HEK293 (cell line): ENCODE data around the gene JOSD1.

Experiments used
- CTCF ChIA-PET: fragments of 350-600 bp; formaldehyde crosslinking; extraction: SDS; loops from one replicate; lab custom pipeline; 2021; ENCODE audit warnings: antibody characterized with exemption; lab: Yijun Ruan, JAX
- POLR2A ChIA-PET: fragments of 300-600 bp; formaldehyde crosslinking; extraction: SDS; loops from one replicate; lab custom pipeline; 2020; ENCODE audit warnings: antibody characterized with exemption, inconsistent platforms; lab: Yijun Ruan, JAX
- H3K27ac ChIP-seq: fragments of 200-500 bp; sonication (Bioruptor generic); 2 replicates; pipeline ENCODE4 v1.5.1; 2014; ENCODE audit warnings: low read depth, low read length, control low read depth, inconsistent platforms; ENCODE audit errors: extremely low read depth
- H3K36me3 ChIP-seq, 2 experiments: fragments of 200-500 bp in 1 of 2; sonication (Bioruptor generic) in 1 of 2; 1 replicate in 1 of 2; 2 replicates in 1 of 2; pipeline ENCODE4 v1.5.1; 2014 to 2017; ENCODE audit warnings: inconsistent platforms in 2 of 2, low read length in 2 of 2; ENCODE audit not compliant: control insufficient read depth in 2 of 2, insufficient read depth in 1 of 2
- H3K4me1 ChIP-seq: fragments of 200-500 bp; sonication (Bioruptor generic); 2 replicates; pipeline ENCODE4 v1.5.1; 2014; ENCODE audit warnings: mild to moderate bottlenecking, low read length, inconsistent platforms; ENCODE audit not compliant: control insufficient read depth, insufficient read depth
- H3K4me3 ChIP-seq: 2 replicates; pipeline ENCODE4 v1.5.1; 2011; ENCODE audit warnings: low read depth, mild to moderate bottlenecking, control low read depth, low read length, moderate library complexity
- H3K9me3 ChIP-seq: fragments of 200-500 bp; sonication (Bioruptor generic); 2 replicates; pipeline ENCODE4 v1.5.1; 2014; ENCODE audit warnings: low read depth, low read length, inconsistent platforms; ENCODE audit not compliant: control insufficient read depth, insufficient read depth
- EGR2 ChIP-seq: fragments of 450-650 bp; formaldehyde crosslinking; IDR thresholded peaks from 2 replicates; pipeline ENCODE4 v1.5.1; 2016; ENCODE audit warnings: low read depth, missing biosample characterization, missing genetic modification characterization
- GLI4 ChIP-seq: fragments of 450-650 bp; formaldehyde crosslinking; IDR thresholded peaks from 2 replicates; pipeline ENCODE4 v1.5.1; 2016; ENCODE audit warnings: missing biosample characterization, missing genetic modification characterization
- GLIS1 ChIP-seq: fragments of 450-650 bp; formaldehyde crosslinking; IDR thresholded peaks from 2 replicates; pipeline ENCODE4 v1.5.1; 2016; ENCODE audit warnings: missing biosample characterization, missing genetic modification characterization
- HOXC10 ChIP-seq: sonication (generic); formaldehyde crosslinking; IDR thresholded peaks from 2 replicates; pipeline ENCODE4 v1.8.1; 2023; ENCODE audit warnings: mild to moderate bottlenecking, missing genetic modification reagents
- KLF16 ChIP-seq: fragments of 450-650 bp; formaldehyde crosslinking; IDR thresholded peaks from 2 replicates; pipeline ENCODE4 v1.5.1; 2017; ENCODE audit warnings: missing biosample characterization, missing genetic modification characterization
- KLF9 ChIP-seq: fragments of 450-650 bp; formaldehyde crosslinking; IDR thresholded peaks from 2 replicates; pipeline ENCODE4 v1.5.1; 2016; ENCODE audit warnings: missing biosample characterization, missing genetic modification characterization, low read depth
- RBAK ChIP-seq: fragments of 450-650 bp; formaldehyde crosslinking; IDR thresholded peaks from 2 replicates; pipeline ENCODE4 v1.5.1; 2016; ENCODE audit warnings: missing biosample characterization, missing genetic modification characterization
- SALL2 ChIP-seq: fragments of 450-650 bp; formaldehyde crosslinking; IDR thresholded peaks from 2 replicates; pipeline ENCODE4 v1.5.0; 2017; ENCODE audit warnings: missing biosample characterization, mild to moderate bottlenecking, missing genetic modification characterization, borderline replicate concordance
- SP7 ChIP-seq: fragments of 450-650 bp; formaldehyde crosslinking; IDR thresholded peaks from 2 replicates; pipeline ENCODE4 v1.5.1; 2016; ENCODE audit warnings: missing biosample characterization, missing genetic modification characterization
- WT1 ChIP-seq: fragments of 450-650 bp; formaldehyde crosslinking; IDR thresholded peaks from 2 replicates; pipeline ENCODE4 v1.5.1; 2016; ENCODE audit warnings: missing biosample characterization, missing genetic modification characterization
- ZBTB10 ChIP-seq: fragments of 450-650 bp; formaldehyde crosslinking; IDR thresholded peaks from 2 replicates; pipeline ENCODE4 v1.5.1; 2016; ENCODE audit warnings: missing biosample characterization, missing genetic modification characterization
- ZBTB48 ChIP-seq: fragments of 450-650 bp; formaldehyde crosslinking; IDR thresholded peaks from 2 replicates; pipeline ENCODE4 v1.5.1; 2016; ENCODE audit warnings: missing biosample characterization, missing genetic modification characterization
- ZBTB8A ChIP-seq: fragments of 450-650 bp; formaldehyde crosslinking; IDR thresholded peaks from 2 replicates; pipeline ENCODE4 v1.5.1; 2016; ENCODE audit warnings: missing biosample characterization, missing genetic modification characterization
- ZEB2 ChIP-seq: fragments of 450-650 bp; formaldehyde crosslinking; IDR thresholded peaks from 2 replicates; pipeline ENCODE4 v1.5.1; 2016; ENCODE audit warnings: missing biosample characterization, missing genetic modification characterization
- ZFP3 ChIP-seq: fragments of 450-650 bp; formaldehyde crosslinking; IDR thresholded peaks from 2 replicates; pipeline ENCODE4 v1.5.1; 2016; ENCODE audit warnings: low read depth, missing biosample characterization, missing genetic modification characterization
- ZFP69B ChIP-seq: fragments of 450-650 bp; formaldehyde crosslinking; IDR thresholded peaks from 2 replicates; pipeline ENCODE4 v1.5.1; 2016; ENCODE audit warnings: missing biosample characterization, missing genetic modification characterization
- ZNF114 ChIP-seq: fragments of 450-650 bp; formaldehyde crosslinking; IDR thresholded peaks from 2 replicates; pipeline ENCODE4 v1.5.0; 2017; ENCODE audit warnings: missing biosample characterization, missing genetic modification characterization
- ZNF157 ChIP-seq: fragments of 450-650 bp; formaldehyde crosslinking; IDR thresholded peaks from 2 replicates; pipeline ENCODE4 v1.5.1; 2016; ENCODE audit warnings: missing biosample characterization, missing genetic modification characterization
- ZNF184 ChIP-seq: fragments of 450-650 bp; IDR thresholded peaks from 2 replicates; pipeline ENCODE4 v1.5.1; 2018; ENCODE audit warnings: missing biosample characterization, mild to moderate bottlenecking, missing genetic modification characterization
- ZNF292 ChIP-seq: fragments of 450-650 bp; formaldehyde crosslinking; IDR thresholded peaks from 2 replicates; pipeline ENCODE4 v1.5.1; 2016; ENCODE audit warnings: low read depth, missing biosample characterization, missing genetic modification characterization, borderline replicate concordance
- ZNF335 ChIP-seq: fragments of 450-650 bp; formaldehyde crosslinking; conservative IDR thresholded peaks from 2 replicates; pipeline ENCODE4 v1.5.1; 2016; ENCODE audit warnings: missing biosample characterization, missing genetic modification characterization
- ZNF391 ChIP-seq: fragments of 450-650 bp; formaldehyde crosslinking; IDR thresholded peaks from 2 replicates; pipeline ENCODE4 v1.5.1; 2016; ENCODE audit warnings: low read depth, missing biosample characterization, missing genetic modification characterization, borderline replicate concordance
- ZNF558 ChIP-seq: fragments of 450-650 bp; formaldehyde crosslinking; IDR thresholded peaks from 2 replicates; pipeline ENCODE4 v1.5.1; 2016; ENCODE audit warnings: missing biosample characterization, missing genetic modification characterization
- ZNF560 ChIP-seq: fragments of 450-650 bp; formaldehyde crosslinking; IDR thresholded peaks from 2 replicates; pipeline ENCODE4 v1.5.1; 2017; ENCODE audit warnings: missing biosample characterization, missing genetic modification characterization, borderline replicate concordance
- ZNF596 ChIP-seq: fragments of 450-650 bp; IDR thresholded peaks from 2 replicates; pipeline ENCODE4 v1.5.0; 2018; ENCODE audit warnings: missing biosample characterization, mild to moderate bottlenecking, missing genetic modification characterization, moderate library complexity
- ZNF621 ChIP-seq: fragments of 450-650 bp; formaldehyde crosslinking; IDR thresholded peaks from 2 replicates; pipeline ENCODE4 v1.5.1; 2017; ENCODE audit warnings: missing biosample characterization, missing genetic modification characterization
- ZNF626 ChIP-seq: fragments of 450-650 bp; sonication (Bioruptor Pico); formaldehyde crosslinking; IDR thresholded peaks from 2 replicates; pipeline ENCODE4 v1.5.1; 2018; ENCODE audit warnings: missing biosample characterization, missing genetic modification characterization, inconsistent platforms
- ZNF629 ChIP-seq: fragments of 450-650 bp; formaldehyde crosslinking; IDR thresholded peaks from 2 replicates; pipeline ENCODE4 v1.5.1; 2017; ENCODE audit warnings: missing biosample characterization, missing genetic modification characterization
- ZNF664 ChIP-seq: fragments of 450-650 bp; formaldehyde crosslinking; IDR thresholded peaks from 2 replicates; pipeline ENCODE4 v1.5.1; 2016; ENCODE audit warnings: missing biosample characterization, missing genetic modification characterization
- ZNF707 ChIP-seq: fragments of 450-650 bp; formaldehyde crosslinking; IDR thresholded peaks from 2 replicates; pipeline ENCODE4 v1.5.1; 2016; ENCODE audit warnings: missing biosample characterization, missing genetic modification characterization
- ZNF776 ChIP-seq: fragments of 450-650 bp; formaldehyde crosslinking; IDR thresholded peaks from 2 replicates; pipeline ENCODE4 v1.5.0; 2017; ENCODE audit warnings: missing biosample characterization, missing genetic modification characterization, borderline replicate concordance
- ZSCAN30 ChIP-seq: fragments of 450-650 bp; IDR thresholded peaks from 2 replicates; pipeline ENCODE4 v1.5.1; 2018; ENCODE audit warnings: missing biosample characterization, mild to moderate bottlenecking, missing genetic modification characterization, moderate library complexity

JOSD1 gene

DNA sequence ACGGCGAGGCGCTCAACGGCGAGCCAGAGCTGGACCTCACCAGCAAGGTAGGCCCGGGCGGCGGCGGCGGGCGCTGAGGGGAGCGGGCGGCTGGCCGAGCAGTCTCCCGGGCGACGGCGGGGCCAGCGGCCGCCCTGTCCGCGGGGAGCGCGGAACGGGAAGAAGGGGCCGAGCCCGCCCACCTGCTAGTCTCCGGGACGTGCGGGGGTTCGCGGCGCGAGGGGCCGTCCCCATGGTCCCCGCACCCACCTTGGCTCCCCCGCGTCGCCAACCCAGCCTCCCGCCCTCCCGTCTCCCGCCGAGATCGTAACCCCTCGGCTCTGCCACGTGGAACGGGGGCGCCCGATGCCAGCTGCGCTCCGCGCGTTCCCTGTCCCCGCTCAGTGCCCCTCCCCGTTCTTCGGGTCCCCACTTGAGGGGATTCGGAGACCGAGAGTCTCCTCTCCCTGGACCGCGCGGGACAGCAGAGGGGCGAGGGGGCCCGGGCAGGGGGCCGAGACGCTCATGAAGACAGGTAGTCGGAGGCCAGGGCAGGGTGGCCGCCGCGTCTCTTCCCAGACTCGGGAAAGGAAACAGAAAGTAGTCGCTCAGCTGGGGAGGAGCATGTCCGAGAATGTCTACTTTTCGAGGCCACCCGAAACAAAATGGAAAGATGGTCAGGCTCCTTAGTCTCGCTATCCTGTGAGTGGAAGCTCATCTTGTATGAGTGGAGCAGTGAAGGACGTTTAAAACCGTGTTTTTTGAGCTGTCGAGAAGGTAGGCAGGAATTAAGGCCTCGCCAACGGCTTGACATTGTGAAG lies 5.6 kb upstream of the JOSD1 start (continued):
- TF ChIP-seq ZSCAN30 (tag by site-specific recombination) = peak; percentile 67; the same call in 1 of the 2 replicates
- TF ChIP-seq ZNF335 (tag by site-specific recombination) = peak; percentile 46
- peak; percentile 82 for TF ChIP-seq ZBTB10 (tag by site-specific recombination)
- peak; percentile 44; the same call in 1 of the 2 replicates for TF ChIP-seq KLF9 (tag by site-specific recombination)
- TF ChIP-seq ZEB2 (tag by site-specific recombination) = peak; percentile 9; the same call in 1 of the 2 replicates
- 0 out of 2 replicates have a peak, but pooled peaks have one; percentile 62 for TF ChIP-seq ZNF184 (tag by site-specific recombination)
- TF ChIP-seq ZFP3 (tag by site-specific recombination) = no peak
- no peak for TF ChIP-seq ZNF114 (tag by site-specific recombination)
- peak; percentile 53; the same call in 1 of the 2 replicates for TF ChIP-seq KLF16
- peak; percentile 54; the same call in 1 of the 2 replicates for TF ChIP-seq ZBTB8A (tag by site-specific recombination)
- peak; percentile 74 for TF ChIP-seq EGR2 (tag by site-specific recombination)
- TF ChIP-seq HOXC10 = 0 out of 2 replicates have a peak, but pooled peaks have one; percentile 86
- TF ChIP-seq GLIS1 (tag by site-specific recombination) = peak; percentile 95
- TF ChIP-seq ZBTB48 (tag by site-specific recombination) = peak; percentile 67; the same call in 1 of the 2 replicates
- TF ChIP-seq ZNF776 (tag by site-specific recombination) = no peak
- TF ChIP-seq ZNF292 (tag by site-specific recombination) = no peak
- TF ChIP-seq ZNF664 = no peak
- no peak for TF ChIP-seq SP7 (tag by site-specific recombination)
- TF ChIP-seq ZNF596 (tag by site-specific recombination) = peak; percentile 38; the same call in 1 of the 2 replicates

- Histone ChIP-seq H3K9me3 (no peaks in the 10 kb centered on the region), H3K36me3 (peaks cover 0 to 21% of the 10 kb centered on the region in 2 experiments; a peak in 1 of 3 replicates), H3K4me1 (peaks cover 13% of the 10 kb centered on the region), H3K27ac (peak within 1 kb of the TSS; percentile 94), H3K4me3 (peak within 1 kb of the TSS; percentile 92)
- ChIA-PET CTCF (interaction anchor here (0.6 to 1.0 kb wide), 5 partner anchors 9 to 653 kb away, joined by 3 to 4 read pairs (median 3); partner anchors contain the start of gene TOMM22), POLR2A (interaction anchor here (0.6 to 2.0 kb wide), 11 partner anchors 8 to 146 kb away, joined by 3 to 17 read pairs (median 6); partner anchors contain the start of gene TOMM22)
- TF ChIP-seq RBAK (tag by site-specific recombination) = no peak
- peak; percentile 95 for TF ChIP-seq ZNF629 (tag by site-specific recombination)
- TF ChIP-seq ZNF560 (tag by site-specific recombination) = no peak
- no peak for TF ChIP-seq WT1 (tag by site-specific recombination)
- no peak for TF ChIP-seq ZNF157 (tag by site-specific recombination)
- TF ChIP-seq ZNF621 (tag by site-specific recombination) = no peak
- peak; percentile 66; the same call in 1 of the 2 replicates for TF ChIP-seq ZFP69B (tag by site-specific recombination)
- no peak for TF ChIP-seq ZNF707
- TF ChIP-seq GLI4 (tag by site-specific recombination) = no peak
- TF ChIP-seq SALL2 (tag by site-specific recombination) = no peak
- TF ChIP-seq ZNF626 (tag by site-specific recombination) = no peak
- TF ChIP-seq ZNF558 (tag by site-specific recombination) = no peak; the same call in 1 of the 2 replicates
- no peak; the same call in 1 of the 2 replicates for TF ChIP-seq ZNF391 (tag by site-specific recombination)
- peak; percentile 14; the same call in 1 of the 2 replicates for TF ChIP-seq KLF9 (tag by site-specific recombination)
- TF ChIP-seq ZBTB48 (tag by site-specific recombination) = no peak
Measured at GRCh38 chr22:38705235-38706100, 4.7 kb upstream of the JOSD1 start, which contains the start of gene GTPBP1. GTPBP1 (plus strand) TSS chr22:38705944; CDS start chr22:38705956, 12 bp downstream.
